Activated CD4-positive, CD25-positive, alpha-beta regulatory T cell treated with anti-CD3 and anti-CD28 coated beads, Interleukin-2, amount 50 U/mL, for 16 hours (primary cell): ENCODE data around the gene KRT73.

Experiments
- DNase-seq: peaks from one replicate; pipeline ENCODE4 v3.0.0-alpha.2; 2020; ENCODE audit warnings: low read depth, low spot score

KRT73 gene

GRCh38 chr12:52570511-52570910, 47.8 kb downstream of the KRT73 start:
- no peak for DNase-seq

GRCh38 chr12:52568111-52568510, 50.2 kb downstream of the KRT73 start:
- no peak for DNase-seq

- no peak for DNase-seq
These were observed 51.5 kb downstream of the KRT73 start for GRCh38 chr12:52566847-52567291.

GRCh38 chr12:52564582-52564981, 53.8 kb downstream of the KRT73 start:
- DNase-seq, result no peak

GRCh38 chr12:52561880-52562449, 56.4 kb downstream of the KRT73 start:
- DNase-seq, result no peak

- DNase-seq, result no peak
These were observed 58.4 kb downstream of the KRT73 start for GRCh38 chr12:52559979-52560378.

GRCh38 chr12:52558781-52559445, 59.4 kb downstream of the KRT73 start:
- DNase-seq, result no peak
